ENCODE results near the gene MMS19.
A peak's percentile ranks its signal among the peaks of the same experiment; 100 is the strongest.

MMS19 gene

DNA sequence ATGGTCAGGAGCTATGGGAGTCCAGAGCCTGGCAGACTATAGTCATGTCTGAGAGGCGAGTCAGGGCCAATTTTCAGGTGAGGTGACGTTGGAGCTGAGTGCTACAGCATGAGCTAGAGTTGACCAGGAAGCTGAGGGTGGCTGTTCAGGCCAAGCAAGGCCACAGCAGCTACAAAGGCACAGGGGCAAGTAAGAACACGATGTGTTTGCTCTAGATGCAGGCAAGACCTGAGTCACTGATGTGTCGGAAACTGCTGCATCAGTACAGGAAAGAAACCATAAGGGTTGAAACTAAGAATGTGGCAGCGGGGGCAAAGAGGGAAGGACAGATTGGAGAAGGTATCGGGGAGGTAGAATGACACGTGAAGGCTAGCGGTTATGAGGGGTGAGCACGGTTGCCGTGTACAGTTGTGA lies 85.3 kb downstream of the MMS19 start:
- Histone ChIP-seq H3K4me3 (replicated peaks; ENCODE audit: insufficient read depth, low read length) (no peak overlapping the region), H3K27ac (replicated peaks) (peak overlapping the region; percentile 26; the same call in 1 of the 2 replicates)
- TF ChIP-seq, protein P1, sequence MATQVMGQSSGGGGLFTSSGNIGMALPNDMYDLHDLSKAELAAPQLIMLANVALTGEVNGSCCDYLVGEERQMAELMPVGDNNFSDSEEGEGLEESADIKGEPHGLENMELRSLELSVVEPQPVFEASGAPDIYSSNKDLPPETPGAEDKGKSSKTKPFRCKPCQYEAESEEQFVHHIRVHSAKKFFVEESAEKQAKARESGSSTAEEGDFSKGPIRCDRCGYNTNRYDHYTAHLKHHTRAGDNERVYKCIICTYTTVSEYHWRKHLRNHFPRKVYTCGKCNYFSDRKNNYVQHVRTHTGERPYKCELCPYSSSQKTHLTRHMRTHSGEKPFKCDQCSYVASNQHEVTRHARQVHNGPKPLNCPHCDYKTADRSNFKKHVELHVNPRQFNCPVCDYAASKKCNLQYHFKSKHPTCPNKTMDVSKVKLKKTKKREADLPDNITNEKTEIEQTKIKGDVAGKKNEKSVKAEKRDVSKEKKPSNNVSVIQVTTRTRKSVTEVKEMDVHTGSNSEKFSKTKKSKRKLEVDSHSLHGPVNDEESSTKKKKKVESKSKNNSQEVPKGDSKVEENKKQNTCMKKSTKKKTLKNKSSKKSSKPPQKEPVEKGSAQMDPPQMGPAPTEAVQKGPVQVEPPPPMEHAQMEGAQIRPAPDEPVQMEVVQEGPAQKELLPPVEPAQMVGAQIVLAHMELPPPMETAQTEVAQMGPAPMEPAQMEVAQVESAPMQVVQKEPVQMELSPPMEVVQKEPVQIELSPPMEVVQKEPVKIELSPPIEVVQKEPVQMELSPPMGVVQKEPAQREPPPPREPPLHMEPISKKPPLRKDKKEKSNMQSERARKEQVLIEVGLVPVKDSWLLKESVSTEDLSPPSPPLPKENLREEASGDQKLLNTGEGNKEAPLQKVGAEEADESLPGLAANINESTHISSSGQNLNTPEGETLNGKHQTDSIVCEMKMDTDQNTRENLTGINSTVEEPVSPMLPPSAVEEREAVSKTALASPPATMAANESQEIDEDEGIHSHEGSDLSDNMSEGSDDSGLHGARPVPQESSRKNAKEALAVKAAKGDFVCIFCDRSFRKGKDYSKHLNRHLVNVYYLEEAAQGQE (IDR thresholded peaks at IDR 0.05; ENCODE audit: insufficient replicate concordance, low read depth), result no peak
- TF ChIP-seq, protein P2, sequence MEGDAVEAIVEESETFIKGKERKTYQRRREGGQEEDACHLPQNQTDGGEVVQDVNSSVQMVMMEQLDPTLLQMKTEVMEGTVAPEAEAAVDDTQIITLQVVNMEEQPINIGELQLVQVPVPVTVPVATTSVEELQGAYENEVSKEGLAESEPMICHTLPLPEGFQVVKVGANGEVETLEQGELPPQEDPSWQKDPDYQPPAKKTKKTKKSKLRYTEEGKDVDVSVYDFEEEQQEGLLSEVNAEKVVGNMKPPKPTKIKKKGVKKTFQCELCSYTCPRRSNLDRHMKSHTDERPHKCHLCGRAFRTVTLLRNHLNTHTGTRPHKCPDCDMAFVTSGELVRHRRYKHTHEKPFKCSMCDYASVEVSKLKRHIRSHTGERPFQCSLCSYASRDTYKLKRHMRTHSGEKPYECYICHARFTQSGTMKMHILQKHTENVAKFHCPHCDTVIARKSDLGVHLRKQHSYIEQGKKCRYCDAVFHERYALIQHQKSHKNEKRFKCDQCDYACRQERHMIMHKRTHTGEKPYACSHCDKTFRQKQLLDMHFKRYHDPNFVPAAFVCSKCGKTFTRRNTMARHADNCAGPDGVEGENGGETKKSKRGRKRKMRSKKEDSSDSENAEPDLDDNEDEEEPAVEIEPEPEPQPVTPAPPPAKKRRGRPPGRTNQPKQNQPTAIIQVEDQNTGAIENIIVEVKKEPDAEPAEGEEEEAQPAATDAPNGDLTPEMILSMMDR (IDR thresholded peaks at IDR 0.05; ENCODE audit: insufficient read depth, low read length), result no peak
- TF ChIP-seq SPI1 (IDR thresholded peaks at IDR 0.05; ENCODE audit: borderline replicate concordance, low read depth), result no peak
- TF ChIP-seq GABPA (IDR thresholded peaks at IDR 0.05; ENCODE audit: low read depth), result no peak
- TF ChIP-seq POLR2AphosphoS5 (IDR thresholded peaks at IDR 0.05; ENCODE audit: low read depth), result no peak

DNA sequence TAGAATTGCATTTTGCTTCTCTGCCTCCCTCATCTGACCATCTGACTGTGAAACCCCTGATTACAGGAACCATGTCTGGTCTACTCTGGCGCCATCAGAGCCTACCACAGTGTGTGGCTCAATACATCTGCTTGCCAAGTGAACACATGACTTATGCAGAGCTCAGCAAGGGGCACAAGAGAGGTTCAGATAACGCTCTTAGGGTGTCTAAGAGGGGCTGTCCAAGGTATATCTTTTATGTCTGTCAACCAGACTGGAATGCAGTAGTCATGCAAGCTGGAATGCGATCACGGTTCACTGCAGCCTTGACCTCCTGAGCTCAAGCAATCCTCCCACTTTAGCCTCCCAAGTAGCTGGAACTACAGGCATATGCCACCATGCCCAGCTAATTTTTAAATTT lies 86.8 kb downstream of the MMS19 start:
- TF ChIP-seq, protein P2 (IDR thresholded peaks at IDR 0.05; ENCODE audit: insufficient read depth, low read length), result no peak
- TF ChIP-seq, protein P1 (IDR thresholded peaks at IDR 0.05; ENCODE audit: insufficient replicate concordance, low read depth), result no peak
- TF ChIP-seq GABPA (IDR thresholded peaks at IDR 0.05; ENCODE audit: low read depth) (no peak), POLR2AphosphoS5 (IDR thresholded peaks at IDR 0.05; ENCODE audit: low read depth) (no peak), SPI1 (IDR thresholded peaks at IDR 0.05; ENCODE audit: borderline replicate concordance, low read depth) (no peak)
- peak overlapping the region; percentile 90 for H3K27ac ChIP-seq (replicated peaks)
- peak in 1 of 2 experiments; percentile 81 for DNase-seq (ENCODE audit: low read depth in 1 of 2, low spot score in 1 of 2)

More for the DNA sequence above, 85.3 kb downstream of the MMS19 start:
- DNase-seq (ENCODE audit: low read depth in 1 of 2, low spot score in 1 of 2), result no peak
- no peaks in the 10 kb centered on the region for H3K27me3 ChIP-seq (ENCODE audit: insufficient read depth, poor library complexity, severe bottlenecking)

DNA sequence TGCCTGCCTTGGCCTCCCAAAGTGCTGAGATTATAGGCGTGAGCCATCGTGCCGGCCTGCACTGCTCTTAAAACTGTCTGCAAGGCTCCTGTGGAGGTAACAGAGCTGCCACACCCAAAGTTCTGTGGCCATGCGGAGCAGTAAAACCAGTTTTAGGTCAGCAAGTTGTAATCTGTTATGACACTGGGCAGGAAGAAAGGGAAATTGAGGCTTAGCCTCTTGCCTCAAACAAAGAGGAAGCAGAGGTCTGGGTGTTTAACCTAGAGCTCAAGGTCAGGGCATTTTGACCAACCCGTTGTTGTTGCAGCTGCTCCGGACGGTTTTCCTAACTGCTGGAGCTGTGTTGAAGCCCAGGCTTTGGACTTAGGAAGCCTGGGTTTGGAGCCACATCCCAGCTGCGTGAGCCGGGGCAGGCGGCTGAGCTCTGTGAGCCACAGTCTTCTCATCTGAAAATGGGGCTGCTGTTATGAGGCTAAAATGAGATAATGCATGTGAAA lies 89.7 kb downstream of the MMS19 start:
- no peak overlapping the region for H3K4me3 ChIP-seq (replicated peaks; ENCODE audit: insufficient read depth, low read length)
- H3K27ac ChIP-seq (replicated peaks), result peak overlapping the region; percentile 90
- peak in 1 of 2 experiments; percentile 87 for DNase-seq (ENCODE audit: low read depth in 1 of 2, low spot score in 1 of 2)
- no peaks in the 10 kb centered on the region for H3K27me3 ChIP-seq (ENCODE audit: insufficient read depth, poor library complexity, severe bottlenecking)
- TF ChIP-seq, protein P1 (IDR thresholded peaks at IDR 0.05; ENCODE audit: insufficient replicate concordance, low read depth), result no peak
- TF ChIP-seq, protein P2 (IDR thresholded peaks at IDR 0.05; ENCODE audit: insufficient read depth, low read length), result no peak
- TF ChIP-seq GABPA (IDR thresholded peaks at IDR 0.05; ENCODE audit: low read depth) (no peak), POLR2AphosphoS5 (IDR thresholded peaks at IDR 0.05; ENCODE audit: low read depth) (peak; percentile 43; the same call in 1 of the 2 replicates), SPI1 (IDR thresholded peaks at IDR 0.05; ENCODE audit: borderline replicate concordance, low read depth) (peak; percentile 33; the same call in 1 of the 2 replicates)

More for the DNA sequence above, 86.8 kb downstream of the MMS19 start:
- no peak overlapping the region for H3K4me3 ChIP-seq (replicated peaks; ENCODE audit: insufficient read depth, low read length)
- H3K27me3 ChIP-seq (ENCODE audit: insufficient read depth, poor library complexity, severe bottlenecking), result no peaks in the 10 kb centered on the region
